Measurements from ENCODE around the gene TARP.

Gene TARP

DNA sequence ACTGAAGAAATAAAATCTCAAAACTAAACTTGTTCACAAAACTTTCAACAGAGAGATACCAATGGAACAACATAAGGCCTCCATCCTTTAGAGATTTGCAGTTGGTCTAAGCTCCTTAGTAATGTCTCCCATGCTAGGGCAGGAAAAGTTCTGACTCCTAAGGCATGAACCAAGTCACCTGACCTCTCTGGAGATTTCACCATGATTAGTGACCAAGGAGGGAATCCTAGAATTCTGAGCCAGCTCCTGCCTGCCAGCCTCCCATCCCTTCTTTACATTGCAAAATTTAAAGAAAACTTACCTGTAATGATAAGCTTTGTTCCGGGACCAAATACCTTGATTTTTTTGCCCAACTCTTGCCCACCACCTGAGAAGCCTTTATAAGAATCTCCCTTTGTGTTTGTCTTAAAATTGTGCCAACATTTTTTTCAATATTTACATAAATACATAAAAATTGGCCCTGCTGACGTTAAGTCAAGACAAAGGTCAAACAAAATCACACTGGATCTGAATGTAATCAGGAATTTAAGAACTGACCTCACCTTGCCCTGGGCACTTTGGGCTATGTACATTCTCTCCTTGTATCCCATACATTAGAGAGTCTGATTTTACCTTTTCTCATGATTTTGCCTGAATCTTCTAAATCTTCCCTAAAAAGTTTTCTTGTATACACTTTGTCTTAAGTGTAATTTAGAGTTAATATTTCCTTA lies at the start of gene TARP:
TSS of gene TARP (minus strand) at position 351 of the 710 bp plus-strand sequence.
- no peak for DNase-seq

DNA sequence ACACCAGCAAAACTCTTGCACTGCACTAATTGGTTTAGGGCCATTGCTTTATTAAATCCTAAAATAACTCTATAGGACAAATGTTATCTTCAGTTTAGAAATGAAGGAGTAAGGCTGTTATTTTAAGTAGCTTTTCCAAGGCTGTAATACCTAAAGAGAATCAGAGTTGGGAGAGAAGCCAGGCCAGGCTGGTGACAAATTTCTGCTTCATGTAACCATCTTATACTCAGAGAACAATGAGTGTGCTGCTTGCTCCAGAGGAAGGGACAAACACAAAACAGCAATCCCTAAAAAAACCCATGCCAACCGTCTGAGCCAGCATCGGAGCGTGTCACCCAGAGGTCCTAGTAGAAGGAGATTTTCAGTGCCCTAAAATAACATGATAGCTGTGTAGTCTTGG lies 49.7 kb upstream of the TARP start:
- no peak for DNase-seq

DNA sequence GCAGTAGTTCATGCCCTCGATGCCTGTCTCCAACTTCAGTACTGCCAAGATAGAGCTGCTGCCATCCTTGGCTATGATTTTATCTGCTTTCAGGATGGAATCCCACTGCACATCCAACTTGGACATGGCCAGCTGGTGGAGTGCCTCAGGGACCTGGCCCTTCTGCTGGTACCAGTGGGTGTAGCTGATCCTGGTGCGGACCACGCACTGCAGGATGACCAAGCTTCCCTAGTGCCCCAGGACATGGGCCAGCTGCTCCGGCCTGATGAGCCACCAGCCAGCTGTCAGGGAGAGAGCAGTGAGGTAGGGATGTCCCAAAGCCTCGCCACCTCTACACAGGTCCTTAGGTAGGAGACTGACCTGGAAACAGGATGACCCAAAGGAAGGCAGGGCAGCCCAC lies 49.0 kb upstream of the TARP start:
- DNase-seq = no peak

DNA sequence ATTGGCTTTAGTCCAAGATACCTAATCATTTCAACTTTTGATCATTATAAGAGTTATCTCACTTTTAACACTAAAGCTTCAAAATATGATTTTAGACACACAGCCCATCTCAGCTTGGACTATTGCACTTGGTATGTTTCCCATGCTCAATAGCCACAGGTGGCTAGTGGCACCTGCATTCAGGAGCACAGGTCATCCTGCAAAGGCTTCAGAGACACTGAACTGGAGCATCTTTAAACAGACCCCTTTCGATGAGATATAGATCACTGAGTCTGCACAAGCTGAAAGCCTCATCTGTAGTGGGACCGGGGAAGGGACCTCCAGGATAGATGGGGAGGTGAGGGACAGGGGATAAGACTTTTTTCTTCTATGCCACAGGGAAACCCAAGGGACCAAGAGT lies 48.5 kb upstream of the TARP start:
- no peak for DNase-seq

DNA sequence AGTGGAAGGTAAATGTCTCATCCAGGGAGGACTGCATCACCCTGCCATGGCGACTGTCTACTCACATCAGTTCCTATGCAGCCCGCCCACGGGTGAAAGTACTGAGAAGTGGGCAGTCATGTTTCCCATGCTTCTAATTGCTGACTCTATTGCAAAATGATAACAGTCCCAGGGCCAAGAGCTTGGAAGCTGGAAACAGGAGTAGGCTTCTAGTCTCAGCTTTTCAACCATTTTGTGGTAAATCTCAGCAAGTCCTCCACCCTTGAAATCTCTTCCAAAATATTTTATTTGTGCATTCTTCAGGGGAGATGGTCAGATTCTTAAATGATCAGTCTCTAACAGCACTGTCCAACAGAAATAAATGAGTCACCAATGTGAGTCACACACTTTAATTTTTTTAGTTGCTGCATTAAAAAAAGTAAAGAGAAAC lies 48.1 kb upstream of the TARP start:
- no peak for DNase-seq

DNA sequence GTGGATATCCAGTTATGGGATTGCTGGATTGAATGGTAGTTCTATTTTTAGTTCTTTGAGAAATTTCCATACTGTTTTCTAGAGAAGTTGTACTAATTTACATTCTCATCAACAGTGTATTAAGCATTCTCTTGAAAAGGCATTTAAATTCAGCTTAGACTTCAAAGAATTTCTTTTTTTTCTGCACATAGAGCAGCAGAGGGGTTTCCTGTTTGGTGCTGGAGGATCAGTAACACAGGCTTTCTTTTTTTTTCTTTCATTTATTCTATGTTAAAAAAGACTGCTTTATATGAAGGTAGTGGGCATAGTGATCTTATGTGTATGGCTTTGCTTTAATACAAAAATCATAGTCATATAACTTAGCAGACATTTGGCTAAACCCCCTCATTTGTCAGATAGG lies 47.6 kb upstream of the TARP start:
- no peak for DNase-seq

DNA sequence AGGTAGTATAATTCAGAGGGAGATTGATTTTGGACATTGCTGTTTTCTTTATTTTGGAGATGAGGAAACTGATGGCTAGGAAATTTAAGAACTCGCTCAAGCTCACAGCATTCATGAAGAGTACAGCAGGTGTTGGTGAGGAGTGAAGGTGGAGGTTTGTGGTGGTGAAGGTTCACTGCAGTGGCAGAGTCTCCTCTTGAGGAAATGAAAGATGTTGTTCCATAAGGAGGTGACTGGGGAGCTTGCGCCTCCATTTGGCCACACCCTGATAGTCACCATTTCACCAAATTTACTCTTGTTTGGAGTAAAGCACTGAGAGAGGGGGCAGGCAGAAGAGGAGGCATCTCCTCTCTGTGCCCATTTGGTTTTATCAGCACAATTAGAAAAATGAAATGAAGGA lies 46.4 kb upstream of the TARP start:
- DNase-seq = no peak

DNA sequence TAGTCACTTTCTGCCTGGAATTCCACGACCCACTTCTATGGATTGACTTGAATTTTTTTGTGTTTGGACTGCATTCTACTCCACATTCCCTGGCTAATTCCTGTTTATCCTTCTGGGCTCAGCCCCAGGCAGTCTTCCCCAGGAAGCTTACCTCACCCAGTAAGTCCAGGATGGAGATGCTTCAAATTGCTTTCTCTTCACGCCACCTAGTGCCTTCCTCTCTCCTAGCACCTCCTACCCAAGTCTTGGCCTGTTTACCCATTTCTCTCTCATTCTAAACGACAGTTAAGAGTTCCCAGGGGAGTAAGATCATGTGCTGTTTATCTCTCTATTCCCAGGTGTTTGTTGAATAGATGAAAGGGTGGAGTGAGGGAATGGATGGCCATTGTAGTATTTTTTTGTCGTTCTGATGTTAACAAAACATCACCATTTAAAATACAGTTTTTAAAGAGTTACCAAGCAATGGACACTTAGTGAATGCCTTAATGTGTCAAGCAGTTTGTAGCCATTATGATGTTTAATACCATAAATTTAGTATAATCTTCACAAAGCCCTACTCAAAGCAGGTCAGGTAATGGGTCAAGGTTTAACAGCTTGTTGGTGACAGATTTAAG lies 45.5 kb upstream of the TARP start:
- peak; percentile 21 for DNase-seq

DNA sequence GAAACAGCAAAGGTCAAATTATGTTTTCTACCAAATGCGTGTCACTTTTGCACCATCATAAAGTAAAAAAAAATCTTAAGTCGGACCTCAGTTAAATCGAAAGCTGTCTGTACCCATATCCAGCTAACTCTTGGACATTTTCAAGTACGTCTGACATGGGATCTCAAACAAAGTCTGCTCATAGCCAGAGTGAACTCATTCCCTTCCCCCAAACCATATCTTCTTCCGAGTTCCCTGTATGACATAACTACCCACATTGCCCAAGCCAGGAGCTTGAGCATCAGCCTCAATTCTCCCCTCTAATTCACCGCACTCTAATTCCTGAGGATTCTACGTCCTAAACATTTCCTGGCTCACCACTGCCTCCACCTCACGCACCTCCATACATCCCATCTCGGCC lies 44.8 kb upstream of the TARP start:
- no peak for DNase-seq

DNA sequence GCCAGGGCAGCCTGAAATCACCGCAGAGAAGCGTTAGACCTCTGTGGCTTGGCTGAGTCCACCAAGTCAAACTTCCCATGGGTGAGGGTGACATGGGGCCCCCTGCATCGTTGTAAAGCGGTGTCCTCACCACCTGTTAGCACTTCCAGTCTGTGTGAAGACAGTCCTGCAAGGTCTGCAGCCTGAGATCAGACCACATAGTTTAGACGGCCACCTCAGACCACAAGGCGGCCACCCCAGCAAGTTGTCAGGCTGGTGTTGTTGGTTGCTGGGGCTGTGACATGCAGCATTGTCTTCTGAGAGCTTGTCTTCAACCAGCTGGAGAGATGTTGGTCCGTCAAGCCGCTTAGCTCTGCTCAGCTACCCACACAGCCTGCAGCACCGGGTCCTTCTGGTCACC lies 44.1 kb upstream of the TARP start:
- no peak for DNase-seq

DNA sequence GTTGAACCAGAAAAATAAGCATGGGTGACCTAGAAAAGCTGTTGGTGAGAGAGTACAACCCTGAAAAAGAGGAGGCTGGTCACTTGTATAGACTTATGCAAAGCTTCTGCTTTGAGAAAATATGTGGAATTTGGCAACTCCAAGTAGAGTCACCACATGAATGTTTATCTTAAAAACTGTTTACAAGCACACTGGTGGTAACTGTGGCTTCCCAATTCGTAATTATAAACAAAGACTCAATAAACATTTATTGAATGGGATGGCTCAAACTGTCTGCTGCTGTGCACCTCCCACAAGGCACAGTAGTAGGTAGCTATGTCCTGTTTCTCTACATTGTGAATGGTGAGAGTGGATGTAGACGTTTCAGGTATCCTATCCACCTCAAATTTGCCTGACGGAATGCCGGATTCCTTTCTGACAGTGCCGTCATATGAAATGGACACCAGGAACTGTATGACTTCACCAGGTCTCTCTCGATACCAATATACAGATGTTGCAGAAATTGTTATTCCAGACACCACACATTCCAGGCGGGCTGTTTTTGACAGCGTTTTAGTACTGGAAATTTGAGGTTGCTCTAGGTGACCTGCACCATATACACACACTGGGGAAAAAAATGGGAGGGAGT lies 43.4 kb upstream of the TARP start:
- DNase-seq = no peak

DNA sequence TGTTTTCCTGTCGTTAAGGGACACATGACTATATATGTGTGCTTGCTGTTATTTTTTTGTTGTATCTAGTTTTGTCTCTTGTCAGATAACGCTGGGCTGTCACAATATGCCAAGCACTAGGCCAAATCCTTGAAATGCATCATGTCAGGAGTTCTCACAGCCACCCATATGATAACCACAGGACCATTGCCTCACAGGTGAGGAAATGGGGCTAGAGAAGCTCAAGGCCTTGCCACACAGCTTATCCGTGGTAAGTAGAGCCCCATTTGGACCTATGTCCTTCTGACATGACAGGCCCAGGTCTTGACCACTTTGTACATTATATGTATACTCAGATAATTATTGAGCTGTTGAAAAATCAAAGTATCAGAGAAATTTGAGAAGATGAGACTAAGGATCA lies 42.0 kb upstream of the TARP start:
- no peak for DNase-seq

DNA sequence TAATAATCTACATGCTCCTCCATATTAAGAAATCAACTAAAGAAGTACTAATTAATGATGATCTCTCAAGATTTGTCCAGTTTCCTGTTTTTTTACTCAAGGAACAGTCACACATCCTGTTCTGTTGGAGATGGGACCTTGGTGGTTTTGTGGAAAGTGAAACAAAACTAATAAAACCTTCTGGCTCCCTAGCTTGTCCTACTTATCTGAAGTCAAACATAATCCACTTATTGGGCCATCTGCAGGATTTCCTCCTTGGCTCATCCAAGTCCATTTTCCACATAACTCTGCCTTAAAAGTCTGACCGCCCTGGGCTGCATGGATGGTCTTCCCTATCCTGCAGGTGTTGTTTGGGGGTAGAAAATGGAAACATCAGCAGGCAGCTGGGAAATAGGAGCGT lies 39.4 kb upstream of the TARP start:
- no peak for DNase-seq

DNA sequence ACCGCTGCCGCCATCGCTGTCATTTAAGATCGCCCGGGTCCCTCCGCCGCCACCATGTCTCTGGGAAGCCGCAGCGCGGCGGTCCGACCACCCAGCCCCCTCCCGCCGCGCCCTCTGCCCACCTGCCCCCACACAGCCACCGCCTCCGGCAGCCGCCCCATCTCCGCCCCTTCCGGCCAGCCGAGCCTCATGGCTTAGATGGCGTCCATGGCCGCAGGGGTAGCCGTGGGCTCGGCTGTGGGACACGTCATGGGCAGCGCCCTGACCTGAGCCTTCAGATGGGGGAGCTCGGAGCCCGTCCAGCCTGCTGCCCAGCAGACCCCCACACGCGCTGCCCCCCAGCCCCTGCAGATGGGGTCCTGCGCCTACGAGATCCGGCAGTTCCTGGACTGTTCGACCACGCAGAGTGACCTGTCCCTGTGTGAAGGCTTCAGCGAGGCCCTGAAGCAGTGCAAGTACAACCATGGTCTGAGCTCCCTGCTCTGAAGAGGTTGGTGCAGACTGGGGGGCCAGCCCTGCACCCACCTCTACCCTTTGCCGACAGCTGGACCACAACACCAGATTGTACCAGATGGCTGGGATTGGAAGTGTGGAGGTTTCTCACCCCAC lies 38.0 kb upstream of the TARP start:
- DNase-seq = peak; percentile 25

DNA sequence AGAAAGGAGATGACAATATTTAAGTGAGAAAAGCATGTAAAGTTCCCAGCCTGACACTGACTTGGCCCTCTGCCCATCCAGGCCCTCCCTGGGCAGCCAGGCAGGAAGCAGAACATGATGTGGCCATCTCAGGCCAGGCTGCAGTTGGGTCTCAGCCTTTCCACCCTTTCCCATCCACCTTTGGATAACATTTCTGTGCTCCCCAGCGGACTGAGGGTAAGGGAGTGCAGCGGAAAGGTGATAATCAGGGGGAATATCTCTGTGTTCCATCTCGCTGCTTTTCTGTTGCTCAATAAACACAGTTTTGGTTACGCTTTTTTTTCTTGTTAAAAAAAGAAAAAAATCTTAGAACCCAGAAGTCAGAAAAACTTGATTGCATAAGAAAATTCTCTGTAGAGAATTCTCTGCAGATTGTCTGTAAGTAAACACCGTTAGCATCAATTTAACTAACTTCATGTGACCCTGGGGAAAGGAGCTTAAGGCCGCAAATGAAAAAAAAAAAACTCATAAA lies 37.2 kb upstream of the TARP start:
- DNase-seq = no peak

DNA sequence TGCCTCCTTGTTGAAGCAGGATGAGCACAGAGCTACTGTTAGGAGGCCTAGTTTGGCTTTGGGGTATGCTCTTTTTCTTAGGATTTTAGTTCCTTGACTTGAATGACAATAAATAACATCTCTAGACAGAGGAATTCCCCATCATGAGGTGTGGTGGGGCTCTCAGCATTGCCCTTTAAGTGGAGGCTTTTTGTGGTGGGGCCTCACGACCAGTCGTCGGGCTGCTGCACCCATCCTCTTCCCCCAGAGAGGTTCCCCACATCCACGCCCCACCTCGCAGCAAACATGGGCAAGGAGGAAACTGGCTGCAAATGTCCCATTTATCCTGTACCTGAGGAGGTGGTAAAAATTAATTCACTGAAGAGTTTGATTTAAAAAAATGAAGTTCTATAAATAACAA lies 36.1 kb upstream of the TARP start:
- DNase-seq = no peak

DNA sequence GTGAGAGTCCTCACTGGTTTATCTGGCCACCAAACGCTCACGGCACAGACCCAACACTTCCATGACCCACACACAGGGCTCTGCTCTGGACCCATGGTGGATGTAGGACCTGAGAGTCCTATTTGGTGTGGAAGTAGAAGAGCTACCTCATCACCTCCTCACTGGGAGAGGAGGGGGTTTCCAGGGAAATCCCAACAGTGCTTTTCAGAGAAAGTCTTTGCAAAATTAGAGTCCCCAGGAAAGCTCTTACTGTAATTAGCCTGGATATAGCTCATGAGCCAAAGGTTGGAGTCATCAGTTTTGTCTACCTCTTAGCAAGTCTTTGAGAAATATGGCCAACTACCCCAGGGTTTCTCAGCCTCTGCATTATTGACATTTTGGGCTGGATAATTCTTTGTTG lies 34.7 kb upstream of the TARP start:
- no peak for DNase-seq

DNA sequence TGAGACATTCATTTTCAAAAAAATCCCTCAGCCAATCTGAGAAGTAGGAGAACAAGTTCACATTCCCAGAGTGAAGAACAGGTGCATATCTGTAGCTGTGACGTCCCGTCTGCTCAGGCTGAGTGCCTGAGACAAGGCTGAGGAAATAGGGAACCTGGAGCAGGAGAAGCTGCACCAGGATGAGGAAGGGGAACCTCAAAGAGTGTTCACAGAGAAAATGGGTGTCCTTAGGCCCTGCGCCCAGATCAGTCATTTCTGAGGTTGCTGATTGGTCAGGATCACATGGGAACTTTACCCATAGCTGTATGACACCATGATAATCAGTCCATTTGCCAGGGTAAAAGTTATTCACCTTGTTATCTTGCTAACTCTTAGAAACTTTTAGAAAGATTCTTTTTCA lies 34.2 kb upstream of the TARP start:
- no peak for DNase-seq

DNA sequence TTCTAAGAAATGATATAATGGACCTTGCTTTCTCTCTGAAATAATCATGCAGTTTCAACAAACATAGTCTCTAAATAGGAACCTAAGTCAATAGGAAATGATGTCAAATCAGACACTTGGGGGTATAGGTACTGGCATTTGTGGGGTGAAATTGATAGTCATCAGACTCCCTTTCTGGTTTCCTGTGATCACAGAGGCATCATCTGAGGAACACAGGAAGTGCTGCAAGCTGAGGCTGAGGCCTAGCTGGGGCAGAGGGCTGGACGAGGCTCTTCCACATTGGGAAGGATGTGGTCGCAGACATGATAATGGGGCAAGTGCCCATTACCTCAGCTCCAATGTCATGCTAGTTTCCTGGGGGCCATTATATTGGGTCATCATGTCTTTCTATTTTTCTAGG lies 33.5 kb upstream of the TARP start:
- DNase-seq = no peak

DNA sequence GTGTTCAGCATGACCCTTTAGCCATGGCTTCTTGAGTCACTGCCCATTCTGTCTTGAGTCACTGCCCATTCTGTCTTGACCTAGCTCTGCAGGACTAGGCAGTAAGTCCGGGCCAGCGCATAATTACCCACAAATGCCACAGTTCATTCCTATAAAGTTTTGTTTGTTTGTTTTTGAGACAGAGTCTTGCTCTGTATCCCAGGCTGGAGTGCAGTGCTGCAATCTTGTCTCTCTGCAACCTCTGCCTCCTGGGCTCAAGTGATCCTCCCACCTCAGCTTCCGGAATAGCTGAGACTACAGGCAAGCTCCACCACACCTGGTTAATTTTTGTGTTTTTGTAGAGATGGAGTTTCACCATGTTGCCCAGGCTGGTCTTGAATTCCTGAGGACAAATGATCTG lies 32.7 kb upstream of the TARP start:
- no peak for DNase-seq

DNA sequence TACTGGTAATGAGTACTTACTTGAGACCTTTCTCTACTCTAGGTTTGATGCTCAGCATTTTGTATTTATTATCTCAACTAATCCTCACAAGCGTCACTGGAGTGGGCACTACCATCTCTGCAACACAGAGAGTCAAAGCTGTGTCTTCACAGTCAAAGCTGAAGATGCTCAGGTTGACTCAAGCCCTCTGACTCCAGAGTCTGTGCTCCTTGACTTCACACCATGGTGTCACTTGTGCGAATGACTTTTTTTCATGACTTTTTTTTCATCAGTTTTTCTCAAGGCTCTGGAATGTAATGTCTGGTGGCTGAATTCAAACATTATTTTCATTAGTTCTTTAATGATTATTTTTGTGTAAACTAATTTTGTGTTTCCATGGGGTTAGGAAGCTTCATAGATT lies 30.4 kb upstream of the TARP start:
- no peak for DNase-seq

DNA sequence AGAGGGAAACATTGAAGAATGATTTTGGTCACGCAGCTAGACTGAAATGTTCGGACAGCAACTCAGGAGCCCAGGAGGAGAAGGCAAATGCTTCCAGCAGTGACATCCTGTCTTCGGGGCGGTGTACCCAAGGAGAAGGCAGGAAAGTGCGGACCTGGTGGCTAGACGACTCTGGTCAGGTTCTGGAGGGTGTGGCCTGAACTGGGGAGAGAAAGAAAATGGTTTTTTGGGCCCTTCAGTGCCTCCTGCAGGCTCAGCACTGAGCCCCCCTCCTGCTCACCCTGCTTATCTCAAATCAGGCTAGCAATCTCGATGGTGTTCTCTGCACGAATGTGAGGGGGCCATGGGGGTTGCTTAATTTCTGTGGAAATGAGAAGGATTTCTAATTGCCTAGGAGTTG lies 26.7 kb upstream of the TARP start:
- DNase-seq = no peak

DNA sequence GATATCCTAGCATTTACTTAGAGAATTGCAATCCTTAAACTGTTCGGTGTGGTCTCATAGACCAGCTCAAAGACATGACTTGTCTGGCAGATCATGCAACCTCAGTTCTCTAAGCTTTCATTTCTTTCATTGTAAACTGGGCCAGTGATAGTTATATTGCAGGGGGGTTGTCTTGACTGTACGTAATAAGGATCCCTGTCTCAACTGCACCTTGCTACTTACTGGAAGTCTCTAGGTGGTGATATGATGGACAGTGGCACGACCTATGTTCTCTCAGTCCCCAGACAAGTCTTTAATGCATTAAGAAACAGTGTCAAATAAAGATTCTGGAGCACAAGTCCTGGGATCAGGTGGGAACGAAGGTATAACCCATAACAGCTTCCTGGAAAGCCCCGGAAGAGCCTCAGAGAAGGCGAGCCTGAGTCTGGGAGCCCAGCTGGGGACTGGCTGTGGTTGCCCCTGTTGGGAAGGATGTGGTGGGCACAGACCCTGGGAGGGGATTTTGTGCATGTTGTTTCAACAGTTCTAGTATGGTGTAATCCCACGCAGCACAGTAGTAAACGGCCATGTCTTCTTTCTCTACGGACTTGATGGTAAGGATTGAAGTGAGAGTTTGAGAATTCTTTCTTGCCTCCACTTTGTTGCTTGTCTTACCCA lies 26.0 kb upstream of the TARP start:
- no peak for DNase-seq

Data from NCI-H2029 (cell line).